NCI-H510A (cell line): Measurements from ENCODE around the gene HAAO.

Experiments used
- DNase-seq: peaks from one replicate; lab custom pipeline; 2025; lab: John Stamatoyannopoulos, UW

The HAAO gene

DNA sequence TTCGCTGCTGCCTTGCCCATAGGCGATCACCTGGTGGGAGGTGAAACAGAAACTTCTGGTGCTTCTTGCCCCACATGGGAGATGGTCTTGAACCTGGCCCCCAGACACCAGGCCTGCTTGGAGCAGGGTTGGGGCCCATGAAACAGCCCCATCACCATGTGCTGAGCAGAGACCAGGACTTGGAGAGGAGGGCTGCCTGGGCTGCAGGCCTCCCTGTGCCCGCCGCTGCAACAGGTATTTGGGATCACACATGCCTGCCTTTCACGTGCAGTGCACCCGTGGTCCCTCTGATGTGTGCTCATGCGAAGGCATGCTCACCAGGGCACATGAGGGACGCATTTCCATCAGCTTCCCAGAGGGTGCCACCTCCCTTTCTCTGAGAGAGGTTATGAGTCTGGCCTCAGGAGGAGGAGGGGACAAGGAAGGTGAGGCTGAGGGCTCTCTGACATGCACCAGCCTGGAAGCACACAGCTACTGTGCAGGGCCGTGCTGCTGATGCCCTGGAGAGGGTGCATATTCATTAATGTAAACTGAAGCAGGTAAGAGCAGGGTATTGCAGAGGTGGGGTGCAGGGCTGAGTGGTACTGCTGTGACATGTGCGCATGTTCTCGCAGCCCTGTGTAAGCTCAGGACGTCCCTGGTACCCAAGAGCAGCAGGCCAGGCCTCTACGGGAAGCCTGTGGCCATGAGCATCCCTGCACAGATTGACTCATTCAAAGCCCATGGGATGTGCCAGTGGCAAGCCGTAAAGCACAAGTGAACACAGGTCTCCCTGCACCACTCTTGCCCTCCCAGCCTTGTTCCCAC is 24.3 kb downstream of the HAAO start:
- DNase-seq: no peak

DNA sequence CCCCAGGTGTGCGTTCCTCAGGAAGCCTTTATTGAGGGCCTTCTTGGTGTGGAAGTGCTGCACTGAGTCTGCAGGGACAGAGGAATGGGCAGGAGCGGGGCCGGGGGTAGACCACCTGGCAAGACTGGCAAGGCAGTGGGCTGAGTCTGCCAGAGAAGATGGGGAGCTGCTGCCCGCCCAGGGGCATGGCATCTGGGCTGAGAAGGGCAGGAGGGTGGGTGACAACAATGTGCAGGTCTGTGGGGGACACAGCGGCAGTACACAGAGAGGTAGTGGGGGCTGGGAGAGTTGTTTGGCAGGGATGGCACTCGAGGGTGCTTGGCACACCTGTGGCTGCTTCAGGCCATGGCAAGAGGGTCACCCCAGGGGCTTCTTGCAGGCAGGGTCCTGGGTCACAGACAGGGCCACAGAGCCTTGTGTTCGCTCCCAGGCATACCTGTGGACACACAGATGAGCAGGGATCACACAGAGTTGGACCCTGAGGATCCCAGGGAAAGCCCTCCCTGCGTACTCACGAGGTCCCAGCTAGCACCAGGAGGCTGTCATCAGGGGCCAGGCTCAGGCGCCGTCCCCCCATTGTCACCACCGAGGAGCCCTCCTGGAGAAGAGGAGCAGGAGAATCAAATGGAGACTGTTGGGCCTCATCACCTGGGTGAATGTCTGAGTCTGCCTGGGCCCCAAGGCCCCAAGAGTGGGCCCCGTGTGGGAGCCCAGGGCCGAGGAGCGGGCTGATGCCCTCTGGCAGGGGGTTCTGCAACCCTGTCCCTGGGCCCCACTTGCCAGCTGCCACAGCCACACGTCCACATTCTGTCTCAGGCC is 25.1 kb downstream of the HAAO start:
- DNase-seq: no peak

DNA sequence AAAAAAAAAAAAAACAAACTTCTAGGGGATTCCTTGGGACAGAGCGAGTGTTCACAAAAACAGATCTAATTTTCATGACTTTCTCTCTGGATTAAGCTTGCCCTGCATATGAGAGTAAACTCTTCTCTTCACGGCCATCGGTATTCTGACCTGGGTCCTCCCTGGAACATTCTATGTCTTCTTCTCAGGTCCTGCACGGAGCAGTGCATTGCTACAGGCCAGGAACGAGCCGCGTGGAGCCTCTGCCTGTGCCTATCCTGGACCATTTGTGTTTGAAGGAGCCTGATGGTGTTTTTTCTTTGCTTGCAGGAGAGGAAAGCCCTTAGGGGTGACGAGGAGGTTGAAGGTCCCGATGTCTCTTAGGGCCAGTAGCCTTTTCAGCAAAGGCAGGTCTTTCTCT is 26.7 kb downstream of the HAAO start:
- DNase-seq: no peak

DNA sequence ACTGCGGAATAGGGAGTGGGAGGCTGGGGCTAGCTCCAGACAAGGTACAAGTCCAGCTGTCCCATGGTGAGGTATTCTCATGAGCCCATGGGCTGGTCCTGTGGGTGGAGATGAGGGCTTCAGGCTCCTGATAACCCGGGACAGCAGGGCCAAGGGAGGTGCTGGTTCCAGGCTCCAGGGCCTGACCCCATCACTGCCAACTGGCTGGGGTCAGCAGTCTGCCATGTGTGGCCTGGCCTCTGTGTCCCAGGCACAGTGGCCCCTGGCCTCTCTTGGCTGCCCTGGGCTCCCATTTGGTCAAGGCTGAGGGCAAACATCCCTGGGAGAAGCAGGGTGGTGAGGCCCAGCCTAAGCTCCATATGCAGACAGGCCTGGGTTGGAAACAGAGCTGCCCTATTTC is 27.5 kb downstream of the HAAO start:
- DNase-seq: no peak

DNA sequence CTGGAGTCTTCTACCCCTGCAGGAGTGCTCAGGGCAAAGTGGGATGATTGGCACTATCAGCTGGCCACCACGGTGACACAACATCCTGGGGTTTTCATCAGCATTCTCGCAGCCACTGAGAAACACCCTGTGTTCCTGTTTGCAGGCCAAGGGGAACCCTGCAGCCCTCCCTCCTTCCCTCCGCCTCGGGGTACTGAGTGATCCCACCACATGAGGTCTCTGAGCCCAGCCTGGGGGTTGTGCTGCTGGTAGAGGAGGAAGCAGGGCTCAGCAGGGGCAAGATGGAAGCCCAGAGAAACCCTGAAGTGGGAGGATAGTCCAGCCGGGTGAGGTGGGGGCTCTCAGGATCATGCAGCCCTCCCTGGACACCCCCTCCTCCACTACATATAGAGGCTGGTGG is 28.3 kb downstream of the HAAO start, which contains the start of gene OXER1:
TSS of gene OXER1 (minus strand) at position 40 of the 400 bp plus-strand sequence. CDS start 73 bp downstream, outside the sequence.
- DNase-seq: no peak

DNA sequence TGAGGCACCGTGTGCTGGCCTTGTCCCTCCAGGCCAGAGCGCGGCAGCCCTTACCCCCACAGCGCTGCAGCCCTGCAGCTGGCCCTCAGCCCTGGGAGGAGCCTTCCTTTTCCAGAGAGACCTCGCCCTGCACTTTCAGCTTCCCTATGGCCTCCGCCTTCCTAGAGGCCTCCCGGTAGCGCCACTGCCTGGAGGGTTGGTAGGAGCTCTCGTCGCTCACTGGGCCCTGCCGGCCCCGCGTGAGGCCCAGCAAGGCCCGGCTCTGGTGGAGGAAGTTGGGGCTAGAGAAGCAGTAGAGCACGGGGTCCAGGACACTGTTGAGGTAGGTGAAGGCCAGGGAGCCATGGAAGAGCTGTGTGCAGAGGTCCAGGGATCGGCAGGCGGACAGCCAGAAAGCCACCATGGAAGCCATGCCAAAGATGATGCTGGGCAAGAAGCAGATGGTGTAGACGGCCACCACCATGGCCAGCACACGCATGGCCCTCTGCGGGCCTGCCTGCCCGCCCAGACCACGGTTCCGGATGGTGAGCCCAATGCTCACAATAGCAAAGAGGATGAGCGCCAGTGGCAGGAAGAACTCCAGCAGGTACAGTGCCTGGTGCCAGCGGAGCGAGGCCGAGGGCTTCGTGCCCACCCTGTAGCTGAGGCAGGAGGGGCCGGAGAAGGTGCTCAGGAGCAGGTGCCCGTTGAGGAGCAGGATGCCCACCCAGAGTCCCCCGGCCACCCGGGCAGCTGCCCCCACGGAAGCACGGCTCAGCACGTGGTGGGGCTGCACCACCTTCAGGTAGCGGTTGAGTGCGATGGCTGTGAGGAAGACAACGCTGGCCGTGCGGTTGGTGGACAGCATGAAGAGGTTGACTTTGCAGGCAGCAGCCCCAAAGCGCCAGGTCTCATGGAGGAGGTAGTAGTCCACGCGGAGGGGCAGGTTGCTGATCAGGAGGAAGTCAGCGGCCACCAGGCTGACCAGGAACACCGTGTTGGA is 29.3 kb downstream of the HAAO start:
- no peak for DNase-seq

DNA sequence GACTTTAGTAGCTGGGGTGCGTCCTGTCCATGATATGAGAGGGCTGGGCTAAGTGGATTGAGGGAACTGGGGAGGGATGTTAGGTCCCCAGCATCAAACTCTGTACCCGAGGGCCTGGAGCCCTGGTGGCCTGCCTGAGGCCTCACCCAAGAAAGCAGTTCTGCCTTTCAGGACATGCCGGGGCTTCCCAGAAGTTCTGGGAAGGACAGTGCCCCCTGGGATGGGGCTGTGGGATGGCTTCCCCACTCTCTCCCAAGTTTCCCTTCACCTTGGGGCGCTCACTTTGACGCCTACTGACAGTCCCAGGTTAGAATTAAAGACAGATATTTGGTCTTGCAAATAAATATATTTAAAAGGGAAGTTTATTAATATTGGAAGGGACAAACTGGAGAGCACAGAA is 30.2 kb downstream of the HAAO start:
- DNase-seq: no peak

DNA sequence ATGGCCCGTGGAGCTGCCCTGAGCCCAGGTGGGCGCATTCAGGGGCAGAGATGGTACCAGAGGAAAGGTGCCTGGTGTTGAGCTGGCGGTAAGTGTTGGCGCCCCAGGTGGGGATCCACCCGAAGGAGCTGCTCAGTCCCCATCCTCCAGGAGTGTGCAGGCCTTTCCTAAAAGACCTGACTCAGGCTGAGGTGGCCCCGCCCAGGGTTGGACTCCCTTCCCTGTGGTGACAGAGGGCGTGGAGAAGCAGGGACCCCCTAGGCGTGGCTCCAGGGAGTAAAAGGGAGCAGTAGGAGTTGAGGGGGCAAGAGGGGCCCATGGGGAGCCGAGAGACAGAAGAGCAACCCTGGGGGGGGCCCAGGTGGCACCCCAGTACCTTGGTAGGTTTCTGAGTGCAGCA is 30.8 kb downstream of the HAAO start:
- no peak for DNase-seq

DNA sequence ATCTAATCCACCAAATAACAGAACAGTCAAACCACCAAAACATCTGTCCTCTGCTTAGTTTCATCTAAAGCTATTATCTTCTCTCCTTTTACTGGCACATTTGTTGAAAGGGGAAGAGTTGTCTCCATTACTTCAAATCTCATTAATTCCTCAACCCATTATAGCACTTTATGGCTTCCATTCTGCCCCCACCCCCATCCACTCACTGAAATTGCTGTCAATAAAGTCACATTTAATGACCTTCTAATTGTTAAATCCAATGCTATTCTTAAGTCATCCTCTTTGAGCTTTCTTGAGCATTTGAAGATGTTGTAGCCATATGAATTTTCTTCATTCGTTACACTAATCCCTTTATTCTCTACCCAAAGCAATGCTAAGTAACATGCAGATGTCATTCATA is 33.6 kb downstream of the HAAO start:
- no peak for DNase-seq

DNA sequence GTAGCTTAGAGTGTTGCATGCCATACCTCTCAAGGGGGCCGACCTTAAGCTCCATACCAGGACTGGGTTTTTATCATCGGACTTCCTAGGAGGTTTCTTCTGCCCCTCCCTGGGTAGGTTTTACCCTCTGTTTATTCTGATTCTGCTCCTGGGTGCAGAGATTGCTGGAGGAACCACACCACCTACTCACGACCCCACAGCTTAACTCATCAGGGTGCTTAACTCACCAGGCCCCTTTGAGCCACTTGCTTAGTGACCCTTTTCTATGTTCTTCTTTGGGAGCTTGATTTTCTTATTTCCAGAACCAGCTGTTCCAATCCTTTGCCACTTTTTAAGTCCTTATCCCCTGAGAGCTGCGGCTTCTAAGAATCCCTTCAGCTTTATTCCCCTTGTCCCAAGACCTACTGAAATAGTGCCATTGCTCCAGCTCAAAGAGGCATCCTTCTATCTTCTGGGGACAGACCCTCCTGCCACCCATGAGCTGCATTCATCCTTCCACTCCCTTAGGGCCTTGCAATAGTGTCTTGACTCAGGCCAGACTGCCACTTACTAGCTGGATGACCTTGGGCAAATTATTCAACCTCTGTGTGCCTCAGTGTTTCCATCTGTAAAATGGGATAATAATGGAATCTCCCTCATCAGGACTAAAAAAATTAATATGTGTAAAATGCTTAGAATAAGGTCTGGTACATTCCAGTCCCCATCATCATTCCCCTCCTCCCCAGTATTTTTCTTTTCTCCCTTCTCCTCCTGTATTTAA is 34.2 kb downstream of the HAAO start:
- DNase-seq: no peak

DNA sequence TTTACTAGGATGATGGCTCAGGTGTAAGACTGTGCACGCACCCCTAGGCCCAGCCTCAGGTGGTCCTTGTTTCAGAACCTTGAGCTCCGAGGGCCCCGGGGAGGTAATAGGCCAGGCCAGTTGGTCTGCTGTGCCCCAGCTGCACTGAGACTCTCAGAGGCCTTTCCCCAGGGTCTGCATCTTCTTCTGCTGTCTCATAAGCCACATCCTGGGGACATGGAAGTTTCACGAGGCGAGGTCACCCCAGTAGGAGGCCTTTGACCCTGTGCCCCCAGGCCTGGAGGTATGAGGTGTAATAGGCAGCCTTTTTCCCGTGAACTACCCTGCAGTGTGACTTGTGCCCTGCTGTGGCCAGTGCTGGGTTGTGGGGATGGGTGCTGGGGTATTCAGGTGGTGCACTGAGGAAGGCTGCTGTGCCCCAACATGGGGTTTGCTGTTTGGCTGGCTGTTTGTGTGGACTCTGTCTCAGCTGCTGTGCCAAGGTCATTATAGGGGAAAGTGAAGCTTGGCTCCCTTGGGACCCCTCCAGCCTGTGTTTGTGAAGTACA is 35.3 kb downstream of the HAAO start:
- no peak for DNase-seq

DNA sequence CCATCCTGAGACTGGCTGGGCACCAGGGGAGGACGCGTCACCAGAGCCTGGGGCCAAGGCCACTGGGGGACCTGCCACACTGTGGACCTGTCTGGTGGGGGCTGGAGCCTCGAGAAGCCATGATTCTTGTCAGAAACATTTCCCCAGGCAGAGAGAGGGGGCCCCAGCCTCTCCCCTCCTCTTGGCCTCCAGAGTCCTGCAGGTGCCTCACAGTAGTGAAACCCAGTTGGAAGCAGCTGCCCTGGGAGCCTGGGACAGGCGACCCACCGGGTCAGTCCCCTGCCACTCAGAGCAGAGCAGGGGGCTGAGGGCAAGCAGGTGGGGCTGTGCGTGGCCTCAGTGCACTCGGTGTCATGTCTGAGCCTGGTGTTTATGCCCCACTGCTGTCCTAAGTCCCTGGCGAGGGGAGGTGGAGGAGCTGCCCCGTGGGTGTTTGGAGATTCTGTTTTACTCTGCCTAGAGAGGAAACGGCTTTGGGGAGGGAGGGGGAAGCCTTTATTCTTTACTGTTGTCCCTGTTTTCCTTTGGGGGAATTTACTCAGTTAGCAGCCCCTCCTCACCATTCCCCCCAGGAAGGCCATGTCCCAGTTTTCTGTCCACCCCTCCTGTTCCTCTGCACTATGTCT is 36.1 kb downstream of the HAAO start:
- no peak for DNase-seq

DNA sequence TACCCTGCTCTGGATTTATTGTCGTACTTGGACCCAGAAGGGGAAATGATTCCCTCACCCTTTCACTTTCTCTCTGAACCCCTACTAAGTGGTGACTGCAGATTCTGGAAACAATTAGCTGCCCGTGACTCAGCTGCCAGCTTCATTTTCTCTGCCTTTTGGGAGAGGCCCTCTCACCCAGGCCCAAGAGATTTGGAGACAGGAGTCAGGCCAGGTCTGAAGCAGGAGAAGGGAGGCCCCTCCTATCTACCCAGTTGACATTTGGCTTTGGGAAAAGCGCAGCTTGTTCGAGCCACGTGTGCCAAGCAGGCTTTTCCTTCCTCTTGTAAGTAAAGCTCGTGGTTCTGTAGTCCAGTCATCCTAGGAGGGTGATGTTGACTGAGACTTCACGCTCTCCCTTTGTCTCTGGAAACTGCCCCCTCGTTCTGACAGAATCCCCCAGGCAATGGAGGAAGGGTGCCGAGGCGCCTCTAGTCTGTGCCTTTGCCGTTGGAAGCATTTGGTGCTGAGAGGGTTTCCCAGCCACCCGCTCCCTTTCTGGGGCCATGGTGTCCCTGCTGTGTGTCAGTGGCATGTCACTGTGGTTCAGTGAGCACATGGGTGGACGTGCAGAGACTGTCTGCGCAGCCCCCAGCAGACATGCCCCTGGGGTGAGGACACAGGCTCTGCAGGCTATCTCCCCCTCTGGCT is 37.0 kb downstream of the HAAO start:
- DNase-seq: no peak

DNA sequence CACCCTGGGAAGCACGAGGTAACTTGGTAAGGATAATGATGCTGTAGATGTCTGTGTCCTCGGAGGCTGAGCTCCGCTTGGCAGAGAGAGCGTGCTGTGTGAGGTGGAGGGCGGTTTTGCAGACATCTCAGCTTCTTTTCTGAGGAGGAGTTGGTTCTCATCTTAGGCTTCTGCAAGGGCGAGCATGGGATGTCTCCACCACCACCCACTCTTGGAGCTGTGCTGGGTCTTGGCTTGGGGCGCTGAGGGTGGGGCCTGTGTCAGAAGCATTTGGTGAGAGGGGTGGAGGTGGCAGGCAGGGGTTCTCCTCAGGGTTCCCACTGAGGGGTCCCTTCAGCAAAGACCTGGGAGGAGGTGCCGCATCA is 37.6 kb downstream of the HAAO start:
- no peak for DNase-seq

DNA sequence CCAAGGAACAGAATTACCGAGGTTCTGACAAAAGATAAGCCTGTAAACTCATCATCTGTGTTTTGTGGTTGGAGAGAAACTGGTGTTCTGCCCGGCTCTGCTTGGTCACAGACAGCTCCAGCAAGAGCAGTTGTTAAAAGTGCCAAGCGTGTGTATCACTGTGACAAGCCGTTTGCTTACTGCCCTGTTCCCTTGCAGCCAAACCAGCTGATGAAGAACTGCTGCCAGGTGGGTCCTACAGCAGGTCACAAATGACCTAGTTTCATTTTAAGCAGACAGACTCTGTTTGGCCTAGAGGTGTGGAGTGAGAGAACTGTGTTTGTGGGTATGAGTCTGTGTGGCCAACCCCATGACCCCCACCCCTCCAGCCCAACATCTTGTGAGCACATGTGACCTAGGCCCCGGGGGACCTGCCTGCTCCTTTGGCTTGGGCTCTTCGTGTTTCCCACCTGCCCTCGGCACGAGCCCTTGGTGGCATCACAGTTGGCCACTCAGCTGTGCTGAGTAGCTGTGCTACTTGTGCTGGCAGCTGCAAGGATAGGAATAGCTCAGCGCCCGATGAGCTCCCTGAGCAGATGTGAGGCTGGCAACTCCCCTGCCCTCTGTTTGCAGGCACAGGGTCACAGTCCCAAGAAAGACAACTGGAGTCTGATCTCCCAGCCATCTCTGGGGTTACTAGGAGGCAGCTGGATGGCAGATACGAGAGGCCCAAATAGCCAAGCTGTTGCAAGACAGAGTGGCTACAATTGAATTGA is 38.2 kb downstream of the HAAO start:
- DNase-seq: peak; percentile 13

DNA sequence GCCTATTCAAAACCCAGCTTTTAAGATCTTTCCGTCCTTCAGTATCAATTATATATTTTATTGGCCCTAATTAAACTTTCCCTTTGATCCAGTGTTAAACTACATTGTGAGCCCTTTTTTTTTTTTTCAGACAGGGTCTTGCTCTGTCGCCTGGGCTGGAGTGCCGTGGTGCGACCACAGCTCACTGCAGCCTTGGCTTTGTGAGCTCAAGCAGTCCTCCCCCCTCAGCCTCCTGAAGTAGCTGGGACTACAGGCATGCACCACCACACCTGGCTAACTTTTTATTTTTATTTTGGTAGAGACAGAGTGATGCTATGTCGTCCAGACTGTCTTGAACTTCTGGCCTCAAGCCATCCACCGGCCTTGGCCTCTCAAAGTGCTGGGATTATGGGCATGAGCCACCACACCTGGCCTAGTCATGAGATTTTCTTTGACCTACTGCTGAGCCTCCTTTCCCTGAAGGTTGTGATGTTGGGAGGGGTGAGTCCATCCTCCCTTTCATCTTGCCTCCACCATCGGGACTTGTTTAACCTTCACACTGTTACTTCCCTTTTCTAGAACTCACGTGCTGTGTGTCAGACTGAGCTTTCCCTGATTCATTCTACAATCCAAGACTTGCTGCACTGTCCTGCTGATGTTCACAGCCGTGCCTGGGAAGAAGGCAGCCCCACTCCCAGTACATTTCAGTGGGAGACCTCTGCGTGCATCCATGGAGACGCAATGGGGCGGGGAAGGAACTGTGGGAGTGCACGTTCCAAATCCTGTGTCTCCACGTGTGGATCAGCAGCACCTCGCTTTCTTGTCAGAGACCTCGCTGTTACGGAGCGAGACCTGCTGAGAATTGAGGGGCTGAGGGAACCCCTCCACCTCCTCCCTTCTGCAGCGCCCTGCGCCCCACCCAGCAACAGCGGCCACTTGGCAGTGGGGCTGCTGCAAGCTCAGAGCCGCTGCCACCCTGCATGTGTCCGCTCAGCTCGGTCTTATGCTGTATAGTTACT is 39.3 kb downstream of the HAAO start:
- DNase-seq: no peak

DNA sequence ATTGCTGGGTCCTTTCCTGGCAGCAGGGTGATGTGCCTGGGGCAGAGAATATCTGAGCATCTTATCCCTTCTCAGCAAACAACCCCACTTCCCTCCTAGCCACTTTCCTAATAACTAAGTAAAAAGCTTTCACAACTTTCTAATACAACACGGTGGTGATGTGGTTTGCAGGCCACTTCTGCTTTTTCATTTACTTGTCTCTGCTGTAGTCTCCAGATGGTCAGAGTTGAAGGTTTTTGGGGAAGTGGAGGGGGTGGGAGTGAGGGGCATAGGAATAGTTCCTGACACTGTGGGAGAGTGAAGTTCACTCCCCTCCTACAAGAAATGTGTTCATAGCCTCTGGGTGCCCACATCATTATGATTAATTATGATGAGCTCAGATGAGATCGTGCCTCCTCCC is 40.1 kb downstream of the HAAO start:
- DNase-seq: no peak

DNA sequence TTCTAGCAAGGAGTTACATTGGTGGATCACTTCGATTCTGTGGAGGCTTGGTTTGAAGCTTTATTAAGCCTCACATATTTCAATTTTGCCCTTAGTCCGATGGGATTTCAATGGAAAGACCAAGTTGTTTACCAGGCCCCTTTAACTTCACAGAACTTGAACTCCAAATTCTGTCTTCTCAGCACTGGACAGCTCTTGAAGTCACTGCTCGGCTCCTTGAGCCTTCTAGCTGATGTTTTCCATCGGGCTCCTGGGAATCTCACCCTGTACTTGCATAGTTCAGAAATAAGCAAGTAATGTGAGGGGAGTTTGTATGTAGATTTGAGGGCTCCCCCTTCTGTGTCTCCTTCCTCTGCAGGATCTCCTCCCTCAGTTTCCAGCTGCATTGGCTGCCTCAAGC is 43.5 kb downstream of the HAAO start:
- DNase-seq: no peak
